ENCODE measurements around the gene TBC1D9B.
"Not testable (repeated sequence)": the region's sequence is repeated elsewhere in the genome, so short reads cannot be mapped to it uniquely, and the experiment has no call there.

TBC1D9B gene

DNA sequence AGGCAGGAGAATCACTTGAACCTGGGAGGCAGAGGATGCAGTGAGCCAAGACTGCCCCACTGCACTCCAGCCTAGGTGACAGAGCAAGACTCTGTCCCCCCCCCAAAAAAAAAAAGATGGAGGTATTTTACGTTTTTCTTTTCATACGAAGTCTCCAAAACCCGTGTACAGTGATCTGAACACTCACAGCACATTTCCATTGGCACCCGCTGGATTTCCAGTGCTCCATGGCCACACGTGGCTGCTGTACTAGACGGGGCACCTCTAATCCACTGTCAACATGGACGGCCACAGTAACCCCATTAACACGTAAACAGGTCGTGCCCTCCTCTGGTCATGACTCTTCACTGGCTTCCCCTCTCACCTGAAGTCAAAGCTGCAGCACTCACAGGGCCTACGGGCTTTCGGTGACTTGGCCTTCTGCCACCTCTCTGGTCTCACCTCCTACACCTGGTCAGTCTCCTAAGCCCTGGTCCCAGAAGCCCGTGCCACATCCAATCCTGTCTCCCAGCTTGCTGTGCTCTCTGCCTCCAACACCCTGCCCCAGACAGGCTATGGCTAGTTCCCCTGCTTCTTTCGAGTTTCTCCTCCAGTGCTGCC lies 22.1 kb downstream of the TBC1D9B start:
- ATAC-seq (no peak), DNase-seq (no peak)

DNA sequence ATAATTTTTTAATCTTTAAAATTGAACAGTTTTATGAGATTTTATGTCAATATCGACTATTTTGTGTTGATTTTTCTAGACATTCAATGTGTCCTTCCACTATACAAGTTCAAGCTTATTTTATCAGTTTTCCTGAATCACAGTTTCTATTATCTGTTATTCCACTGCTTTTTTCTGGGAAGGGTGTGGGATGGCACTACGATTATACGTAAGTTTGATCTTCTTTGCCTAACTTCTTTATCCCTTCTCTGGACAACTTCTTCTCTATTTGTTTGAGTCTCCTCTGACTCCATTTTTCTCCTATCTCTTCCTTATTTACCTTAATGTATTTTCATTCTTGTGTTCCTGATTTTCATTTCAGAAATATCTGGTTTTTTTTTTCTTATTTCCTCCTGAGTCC lies 24.5 kb downstream of the TBC1D9B start:
- DNase-seq (no peak), ATAC-seq (no peak)

- ATAC-seq, result no peak
- no peak for DNase-seq
Observed at GRCh38 chr5:179882338-179882737, 25.4 kb downstream of the TBC1D9B start.

GRCh38 chr5:179880848-179881590 lies 26.7 kb downstream of the TBC1D9B start:
- DNase-seq (no peak), ATAC-seq (no peak)

DNA sequence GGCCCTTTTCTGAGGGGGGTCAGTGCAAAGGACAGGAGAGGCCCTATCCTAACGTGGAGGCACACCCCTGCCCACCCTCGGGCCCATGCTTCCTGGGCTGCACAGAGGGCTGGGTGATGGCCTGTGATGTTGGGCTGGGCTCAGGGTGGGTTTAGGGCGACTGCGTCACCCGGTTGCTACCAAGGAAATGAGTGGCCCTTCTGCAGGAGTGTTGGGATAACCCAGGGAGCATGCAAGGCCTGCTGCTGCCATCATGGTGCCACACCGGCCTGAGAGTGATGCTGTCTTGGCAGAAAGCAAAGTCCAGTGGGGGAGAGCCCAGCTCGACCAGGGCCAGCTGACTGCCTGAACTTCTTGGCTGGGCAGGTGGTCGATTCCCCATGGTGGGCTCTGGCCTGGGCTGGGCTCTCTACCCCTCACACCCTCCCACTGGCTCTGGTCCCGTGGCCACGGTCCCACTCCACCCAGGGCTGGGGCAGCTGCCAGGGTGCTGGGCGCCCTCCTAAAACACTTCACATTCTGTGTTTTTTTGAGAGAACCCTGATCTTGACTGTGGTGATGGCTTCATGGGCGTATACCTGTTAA lies 27.5 kb downstream of the TBC1D9B start:
- DNase-seq (no peak), ATAC-seq (peak; percentile 10)

GRCh38 chr5:179879690-179880010 lies 28.0 kb downstream of the TBC1D9B start:
- ATAC-seq, result no peak
- no peak for DNase-seq

DNA sequence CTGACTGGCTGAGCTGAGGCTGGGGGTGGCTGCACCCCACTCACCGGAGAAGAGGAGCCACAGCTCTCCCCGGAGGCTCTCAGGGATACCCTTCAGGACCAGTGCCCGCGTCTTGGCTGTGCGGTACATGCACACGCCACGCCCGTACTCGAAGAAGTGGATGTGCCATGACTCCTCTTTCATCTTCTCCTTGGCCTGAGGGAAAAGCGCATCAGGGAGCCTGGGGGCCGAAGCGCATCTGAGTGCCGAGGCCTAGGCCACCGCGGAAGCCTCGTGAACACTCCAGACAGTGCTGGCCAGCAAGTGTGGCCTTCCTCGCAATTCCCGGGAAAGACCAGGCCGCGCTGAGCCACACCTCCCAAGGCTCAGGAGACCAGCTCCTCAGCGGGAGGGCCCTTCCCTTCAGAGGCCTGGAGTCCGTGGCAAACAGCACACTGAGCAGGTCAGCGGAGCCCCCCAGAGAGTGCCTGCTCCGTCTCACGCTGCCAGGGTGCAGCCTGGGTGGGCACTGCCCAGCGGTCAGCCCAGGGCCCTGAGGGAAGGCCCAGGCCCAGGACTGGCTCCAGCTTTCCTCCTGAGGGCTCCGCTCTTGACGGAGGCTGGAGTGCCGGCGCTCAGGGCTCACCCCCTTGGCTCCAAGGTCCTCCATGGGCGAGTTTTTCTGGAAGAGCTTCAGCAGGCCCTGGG lies 28.6 kb downstream of the TBC1D9B start:
- DNase-seq (no peak), ATAC-seq (no peak)

DNA sequence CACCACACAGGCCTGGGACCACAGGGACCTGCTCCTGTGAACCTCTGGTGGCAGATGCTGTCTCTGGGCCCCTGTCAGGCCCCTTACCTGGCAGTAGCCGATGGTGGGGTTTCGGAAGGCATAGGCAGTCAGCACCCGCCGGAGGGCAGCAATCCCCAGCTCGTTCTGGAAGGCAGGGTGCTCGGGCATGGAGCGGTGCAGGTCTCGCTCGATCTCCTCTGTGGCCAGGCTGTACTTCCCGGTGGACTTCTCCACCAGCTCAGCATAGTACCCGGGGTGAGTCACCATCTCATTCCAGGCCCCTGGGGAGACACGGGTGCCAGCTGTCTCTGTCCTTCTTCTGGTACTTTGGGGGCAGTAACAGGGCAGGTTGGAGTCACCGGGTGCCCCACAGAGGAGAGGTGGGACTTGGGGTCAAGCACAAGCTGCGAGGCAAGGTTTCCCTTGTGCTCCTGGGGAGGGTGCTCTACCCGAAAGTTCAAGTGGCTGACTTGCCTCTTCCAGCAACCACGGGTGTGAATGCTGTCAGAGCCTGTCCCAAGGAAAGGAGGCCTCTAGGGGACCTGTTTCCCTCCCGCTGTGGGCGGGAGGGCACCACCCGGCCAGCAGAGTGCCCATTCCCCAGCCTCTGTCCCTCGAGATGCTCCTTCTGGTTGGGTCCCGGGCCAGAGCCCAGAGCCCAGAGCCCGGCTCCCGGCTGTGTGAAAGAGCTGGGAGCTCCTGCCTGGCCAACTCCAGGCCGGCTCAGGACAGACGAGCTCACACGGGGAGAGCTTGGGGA lies 29.3 kb downstream of the TBC1D9B start:
- no peak for DNase-seq
- ATAC-seq, result no peak

- ATAC-seq, result no peak
- no peak for DNase-seq
Observed at GRCh38 chr5:179876610-179876952, 31.1 kb downstream of the TBC1D9B start.

DNA sequence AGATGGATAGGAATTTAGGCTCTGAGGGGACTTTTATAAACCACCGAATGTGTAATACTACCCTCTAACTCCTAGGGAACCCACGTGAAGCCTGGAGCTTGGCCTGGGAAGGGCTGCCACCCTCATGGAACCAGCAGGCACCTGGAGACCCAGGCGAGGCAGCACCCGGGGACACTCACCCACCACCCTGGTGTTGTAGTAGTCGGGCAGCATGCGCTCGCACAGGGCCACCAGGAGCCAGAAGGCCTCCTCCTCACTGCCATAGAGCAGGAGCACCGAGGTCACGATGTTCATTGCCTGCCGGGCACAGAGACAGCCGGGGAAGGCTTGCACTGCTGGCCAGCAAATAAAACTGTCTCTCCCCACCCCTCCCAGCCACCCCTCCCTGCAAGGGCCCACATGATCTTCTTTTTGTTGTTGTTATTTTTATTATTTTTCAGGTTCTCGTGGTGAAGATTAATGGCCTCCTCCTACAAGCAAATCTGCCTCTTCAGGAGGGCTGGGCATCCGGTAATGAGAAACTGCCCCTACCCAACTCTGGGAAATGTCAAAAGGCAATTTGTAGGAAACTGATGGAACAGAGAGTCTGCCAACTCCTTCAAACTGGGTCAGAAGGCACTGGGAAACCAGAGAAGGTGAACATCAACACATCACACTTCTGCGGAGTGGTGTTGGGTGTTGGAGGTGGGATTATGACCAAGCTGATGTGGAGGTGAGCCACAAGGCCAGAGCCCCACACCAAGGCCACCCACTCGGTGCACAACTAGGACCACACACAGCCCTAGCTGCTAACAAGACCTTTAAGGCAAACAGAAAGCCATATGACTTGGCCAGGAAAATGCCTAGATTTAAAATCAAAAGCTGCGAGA lies 31.7 kb downstream of the TBC1D9B start:
- DNase-seq (no peak), ATAC-seq (no peak)

- ATAC-seq (no peak), DNase-seq (no peak)
Observed at GRCh38 chr5:179874536-179875292, 33.0 kb downstream of the TBC1D9B start.

- ATAC-seq, result no peak
- no peak for DNase-seq
Observed at GRCh38 chr5:179874136-179874535, 33.6 kb downstream of the TBC1D9B start.

DNA sequence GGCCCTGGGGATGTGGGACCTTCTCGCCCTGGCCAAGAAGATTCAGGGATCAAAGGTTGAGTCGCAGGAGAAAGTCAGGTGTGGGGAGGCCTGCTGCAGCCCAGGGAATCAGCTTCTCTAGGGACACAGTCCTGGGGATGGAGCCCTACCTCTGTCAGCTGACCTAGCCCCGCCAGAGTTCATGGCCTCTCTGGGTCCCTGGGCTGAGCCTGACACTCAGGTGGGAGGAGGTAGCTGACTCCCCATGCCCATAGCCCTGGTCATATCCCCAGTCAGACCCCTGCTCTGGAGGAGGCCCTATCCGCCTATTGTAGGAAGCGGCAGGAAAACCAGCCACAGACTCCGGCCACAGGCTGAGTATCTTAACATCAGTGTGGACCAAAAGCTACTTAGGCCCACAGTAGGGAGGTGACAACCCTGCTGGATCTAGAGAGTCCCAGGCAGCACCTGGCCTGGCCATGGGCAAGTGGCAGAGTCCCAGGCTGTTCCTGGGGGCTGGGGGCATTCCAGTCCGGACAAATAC lies 34.0 kb downstream of the TBC1D9B start:
- no peak for ATAC-seq
- DNase-seq, result no peak

DNA sequence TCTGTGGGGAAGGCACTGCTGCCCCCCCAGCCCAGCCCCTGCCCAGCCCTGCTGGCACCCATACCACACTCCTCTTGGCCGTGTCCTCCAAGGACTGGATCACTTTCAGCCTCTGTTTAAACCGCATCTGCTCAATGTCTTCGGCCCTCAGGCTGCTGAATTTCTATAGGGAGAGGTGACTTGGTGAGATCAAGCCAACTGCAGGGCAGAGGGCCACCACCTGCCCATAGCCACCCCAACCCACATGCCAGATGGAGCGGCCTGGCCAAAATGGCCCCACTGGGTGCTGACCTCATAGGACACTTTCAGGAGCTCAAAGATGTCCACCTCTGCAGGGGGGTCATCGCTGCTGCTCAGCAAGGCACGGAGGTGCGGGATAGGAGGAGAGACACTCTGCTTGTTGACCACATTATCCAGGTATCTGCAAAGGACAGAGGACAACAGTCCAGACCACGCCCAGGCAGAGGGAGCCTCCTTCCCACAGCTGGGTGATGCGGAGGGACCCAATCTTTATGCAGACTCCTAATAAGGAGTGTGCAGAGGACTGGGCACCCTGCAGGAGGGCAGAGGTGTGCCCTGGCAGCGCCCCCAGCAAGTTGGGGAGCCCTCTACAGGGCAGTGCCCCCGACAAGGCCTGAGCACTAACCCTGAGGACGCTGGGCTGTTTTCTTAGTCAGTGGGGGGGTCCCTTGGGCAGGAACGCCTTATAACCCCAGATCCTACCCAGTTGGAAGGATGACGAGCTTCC lies 34.7 kb downstream of the TBC1D9B start:
- ATAC-seq (no peak), DNase-seq (no peak)

GRCh38 chr5:179872055-179872827 lies 35.5 kb downstream of the TBC1D9B start:
- DNase-seq, result no peak
- no peak for ATAC-seq

GRCh38 chr5:179871533-179871932 lies 36.2 kb downstream of the TBC1D9B start:
- not testable (repeated sequence) for DNase-seq, ATAC-seq

GRCh38 chr5:179870952-179871351 lies 36.7 kb downstream of the TBC1D9B start:
- DNase-seq (no peak), ATAC-seq (no peak)

DNA sequence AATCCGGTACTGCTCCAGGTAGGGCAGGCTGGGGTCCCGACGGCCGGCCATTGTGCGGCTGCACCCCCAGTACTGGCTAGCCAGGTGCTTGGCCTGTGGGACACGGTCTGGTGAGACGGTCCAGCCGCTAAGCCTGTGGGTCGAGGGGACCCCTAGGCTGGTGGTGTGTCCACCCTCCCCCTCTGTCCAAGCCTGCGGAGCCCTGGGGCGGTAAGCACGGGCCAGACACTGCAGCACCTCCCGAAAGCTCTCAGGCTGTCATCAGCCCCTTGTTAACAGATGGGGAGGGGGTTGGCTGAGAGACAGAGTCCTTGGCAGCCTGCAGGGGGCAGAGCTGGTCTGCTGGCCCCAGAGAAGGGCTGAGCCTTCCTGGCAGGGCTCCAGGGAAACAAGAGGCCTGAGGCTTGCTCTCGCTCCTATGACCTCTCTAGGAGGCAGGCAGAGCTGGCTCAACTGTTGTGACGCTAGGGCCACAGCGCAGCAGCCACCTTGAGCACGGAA lies 37.2 kb downstream of the TBC1D9B start:
- no peak for DNase-seq
- no peak for ATAC-seq
